WTC11 (cell line): ENCODE data around the gene TMEM14A. TPM values are rescaled to one million over a fixed set of nuclear protein-coding genes. Genes with fewer than 3 reads are reported as not detected.

Experiments
- ATAC-seq: fragments of 200-7000 bp; cut with Tn5 transposase; 2 replicates; pipeline ENCODE4 v1.10.0; 2021; ENCODE audit warnings: mild to moderate bottlenecking, moderate library complexity
- CTCF ChIA-PET: fragments of 300-600 bp; sonication (Branson Sonifier 250); formaldehyde crosslinking; loops from one replicate; lab custom pipeline; 2021; ENCODE audit warnings: antibody characterized with exemption; lab: Charles Lee
- POLR2A ChIA-PET: fragments of 350-600 bp; sonication (Branson Sonifier 250); formaldehyde crosslinking; loops from one replicate; lab custom pipeline; 2021; ENCODE audit warnings: antibody characterized with exemption; lab: Charles Lee
- DNase-seq: peaks from one replicate; pipeline ENCODE4 v3.0.0; 2021; ENCODE audit warnings: low spot score
- H3K27ac Mint-ChIP-seq: 2 replicates; pipeline ENCODE4 v1.8.0; 2021; ENCODE audit warnings: mixed read lengths
- H3K27me3 Mint-ChIP-seq: 2 replicates; pipeline ENCODE4 v1.8.0; 2021; ENCODE audit warnings: low read depth, mild to moderate bottlenecking, moderate library complexity, mixed read lengths
- H3K36me3 Mint-ChIP-seq: 2 replicates; pipeline ENCODE4 v1.8.0; 2021; ENCODE audit warnings: mixed read lengths
- H3K4me1 Mint-ChIP-seq: 2 replicates; pipeline ENCODE4 v1.8.0; 2022; ENCODE audit warnings: mixed read lengths
- H3K4me3 Mint-ChIP-seq: 2 replicates; pipeline ENCODE4 v1.8.0; 2021; ENCODE audit warnings: mild to moderate bottlenecking, moderate library complexity, mixed read lengths
- H3K9me3 Mint-ChIP-seq: 2 replicates; pipeline ENCODE4 v1.8.0; 2021; ENCODE audit warnings: mixed read lengths
- CBFB ChIP-seq: sonication (generic); formaldehyde crosslinking; IDR thresholded peaks from 2 replicates; pipeline ENCODE4 v1.8.1; 2022; ENCODE audit warnings: mild to moderate bottlenecking, low read depth, missing genetic modification reagents
- CREM ChIP-seq: sonication (generic); formaldehyde crosslinking; IDR thresholded peaks from 2 replicates; pipeline ENCODE4 v1.8.1; 2022; ENCODE audit warnings: mild to moderate bottlenecking, missing genetic modification reagents, moderate library complexity
- ELF4 ChIP-seq: sonication (generic); formaldehyde crosslinking; IDR thresholded peaks from 2 replicates; pipeline ENCODE4 v1.8.1; 2022; ENCODE audit warnings: low read depth, mild to moderate bottlenecking, moderate library complexity, missing genetic modification reagents
- EMX1 ChIP-seq: fragments of 250-450 bp; sonication (Bioruptor Pico); IDR thresholded peaks from 2 replicates; pipeline ENCODE4 v1.8.0; 2021; ENCODE audit warnings: mild to moderate bottlenecking
- GTF2I ChIP-seq: fragments of 250-450 bp; sonication (Bioruptor Pico); conservative IDR thresholded peaks from 2 replicates; pipeline ENCODE4 v1.4.0; 2021; ENCODE audit warnings: mild to moderate bottlenecking
- KAT7 ChIP-seq: sonication (generic); formaldehyde crosslinking; IDR thresholded peaks from 2 replicates; pipeline ENCODE4 v1.8.1; 2023; ENCODE audit warnings: missing genetic modification reagents, mild to moderate bottlenecking, borderline replicate concordance
- MXD4 ChIP-seq: fragments of 250-450 bp; sonication (Bioruptor Pico); IDR thresholded peaks from 2 replicates; pipeline ENCODE4 v1.8.0; 2021; ENCODE audit warnings: mild to moderate bottlenecking, moderate library complexity, borderline replicate concordance
- NFATC4 ChIP-seq: fragments of 250-450 bp; sonication (Bioruptor Pico); IDR thresholded peaks from 2 replicates; pipeline ENCODE4 v1.9.0; 2021; ENCODE audit warnings: mild to moderate bottlenecking
- NR2C2 ChIP-seq: sonication (generic); formaldehyde crosslinking; IDR thresholded peaks from 2 replicates; pipeline ENCODE4 v1.8.0; 2022; ENCODE audit warnings: mild to moderate bottlenecking, missing genetic modification reagents
- RORB ChIP-seq: fragments of 250-450 bp; sonication (Bioruptor Pico); IDR thresholded peaks from 2 replicates; pipeline ENCODE4 v1.9.0; 2021; ENCODE audit warnings: mild to moderate bottlenecking
- TEAD1 ChIP-seq: sonication (generic); formaldehyde crosslinking; IDR thresholded peaks from 2 replicates; pipeline ENCODE4 v1.8.0; 2022; ENCODE audit warnings: mild to moderate bottlenecking, missing genetic modification reagents
- TEAD4 ChIP-seq: sonication (generic); formaldehyde crosslinking; IDR thresholded peaks from 2 replicates; pipeline ENCODE4 v1.8.0; 2022; ENCODE audit warnings: mild to moderate bottlenecking, missing genetic modification reagents
- TP53 ChIP-seq: sonication (generic); formaldehyde crosslinking; IDR thresholded peaks from 2 replicates; pipeline ENCODE4 v1.8.1; 2023; ENCODE audit warnings: mild to moderate bottlenecking, missing genetic modification reagents
- ZNF121 ChIP-seq: sonication (generic); formaldehyde crosslinking; IDR thresholded peaks from 2 replicates; pipeline ENCODE4 v1.8.0; 2023; ENCODE audit warnings: missing genetic modification reagents
- ZNF138 ChIP-seq: sonication (generic); formaldehyde crosslinking; conservative IDR thresholded peaks from 2 replicates; pipeline ENCODE4 v1.8.1; 2022; ENCODE audit warnings: mild to moderate bottlenecking, moderate library complexity, missing genetic modification reagents
- ZNF396 ChIP-seq: fragments of 250-450 bp; sonication (Bioruptor Pico); IDR thresholded peaks from 2 replicates; pipeline ENCODE4 v1.8.0; 2021; ENCODE audit warnings: mild to moderate bottlenecking, moderate library complexity, borderline replicate concordance
- ZNF423 ChIP-seq: fragments of 250-450 bp; sonication (Bioruptor Pico); IDR thresholded peaks from 2 replicates; pipeline ENCODE4 v2.1.2; 2022; ENCODE audit warnings: mild to moderate bottlenecking, moderate library complexity
- total RNA-seq: library from RNA; stranded (reverse); gene quantifications from 3 replicates; pipeline ENCODE4 v1.2.3, GENCODE V29; 2021
- TF ChIP-seq, protein P1 (sequence below): fragments of 250-450 bp; sonication (Bioruptor Pico); IDR thresholded peaks from 2 replicates; pipeline ENCODE4 v1.9.0; 2021; ENCODE audit warnings: moderate library complexity, mild to moderate bottlenecking, inconsistent platforms, borderline replicate concordance
- TF ChIP-seq, protein P2 (sequence below): sonication (generic); formaldehyde crosslinking; IDR thresholded peaks from 2 replicates; pipeline ENCODE4 v1.8.1; 2023; ENCODE audit warnings: mild to moderate bottlenecking, missing genetic modification reagents
- TF ChIP-seq, protein P3 (sequence below): fragments of 200-600 bp; IDR thresholded peaks from 2 replicates; pipeline ENCODE4 v1.8.0; 2022; ENCODE audit warnings: antibody characterized with exemption
- TF ChIP-seq, protein P4 (sequence below): sonication (generic); formaldehyde crosslinking; IDR thresholded peaks from 2 replicates; pipeline ENCODE4 v1.8.1; 2023; ENCODE audit warnings: mild to moderate bottlenecking, missing genetic modification reagents, moderate library complexity
- TF ChIP-seq, protein P5 (sequence below): sonication (generic); formaldehyde crosslinking; IDR thresholded peaks from 2 replicates; pipeline ENCODE4 v1.8.1; 2023; ENCODE audit warnings: mild to moderate bottlenecking, missing genetic modification reagents
- TF ChIP-seq, protein P6 (sequence below): sonication (generic); formaldehyde crosslinking; IDR thresholded peaks from 2 replicates; pipeline ENCODE4 v1.8.1; 2022; ENCODE audit warnings: low read depth, mild to moderate bottlenecking, moderate library complexity, missing genetic modification reagents, borderline replicate concordance
- TF ChIP-seq, protein P7 (sequence below): fragments of 250-450 bp; sonication (Bioruptor Pico); IDR thresholded peaks from 2 replicates; pipeline ENCODE4 v1.9.0; 2021; ENCODE audit warnings: mild to moderate bottlenecking, borderline replicate concordance

The TMEM14A gene
- total RNA-seq, 1 experiment from 2014 or later, result 8.7 TPM

DNA sequence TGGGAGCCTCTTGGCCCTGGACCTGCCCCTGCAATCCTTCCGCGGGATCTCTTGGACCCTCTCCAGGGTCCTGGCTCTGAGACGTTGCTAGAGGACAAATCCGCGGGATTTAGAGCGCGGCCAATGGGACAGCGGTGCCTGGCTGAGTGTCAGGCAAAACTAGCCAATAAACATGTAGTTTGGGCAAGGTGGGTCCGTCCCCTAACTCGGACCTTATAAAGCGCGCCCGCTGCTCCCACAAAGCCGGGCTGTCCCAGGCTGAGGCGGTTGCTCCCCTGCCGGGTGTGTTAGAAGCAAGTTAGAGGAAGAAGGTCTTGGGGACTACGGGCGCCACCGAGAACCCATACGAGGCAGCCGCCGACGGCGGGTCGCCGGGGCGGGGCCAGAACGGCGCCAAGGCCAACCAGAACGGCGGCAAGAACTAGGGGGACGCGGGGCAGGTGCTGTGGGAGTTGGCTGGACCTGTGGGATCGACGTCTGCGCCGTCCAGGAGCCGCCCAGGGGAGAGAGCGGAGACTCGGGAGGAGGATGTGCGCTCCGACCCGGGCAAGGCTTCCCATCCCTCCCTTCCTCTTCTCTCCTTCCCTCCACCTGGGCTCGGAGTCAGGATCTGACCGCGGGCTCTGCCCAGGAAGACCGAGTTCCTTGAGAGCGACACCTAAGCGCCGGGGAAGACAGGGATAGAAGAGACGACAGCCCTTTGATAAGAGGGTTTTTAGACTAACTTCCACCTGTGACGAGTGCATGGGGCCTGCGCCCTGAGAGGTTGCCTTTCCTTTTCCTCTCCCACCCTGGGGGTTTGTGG is 6.5 kb upstream of the TMEM14A start (continued):
- TF ChIP-seq, protein P1, sequence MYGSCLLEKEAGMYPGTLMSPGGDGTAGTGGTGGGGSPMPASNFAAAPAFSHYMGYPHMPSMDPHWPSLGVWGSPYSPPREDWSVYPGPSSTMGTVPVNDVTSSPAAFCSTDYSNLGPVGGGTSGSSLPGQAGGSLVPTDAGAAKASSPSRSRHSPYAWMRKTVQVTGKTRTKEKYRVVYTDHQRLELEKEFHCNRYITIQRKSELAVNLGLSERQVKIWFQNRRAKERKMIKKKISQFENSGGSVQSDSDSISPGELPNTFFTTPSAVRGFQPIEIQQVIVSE, result no peak
- TF ChIP-seq ELF4 (CRISPR knock-in tag) (no peak), GTF2I (CRISPR knock-in tag) (no peak), ZNF396 (CRISPR knock-in tag) (no peak), TP53 (CRISPR knock-in tag) (no peak), NR2C2 (CRISPR knock-in tag) (no peak), TEAD4 (no peak), CBFB (CRISPR knock-in tag) (no peak), TEAD1 (CRISPR knock-in tag) (no peak), NFATC4 (CRISPR knock-in tag) (no peak)
- TF ChIP-seq, protein P2, sequence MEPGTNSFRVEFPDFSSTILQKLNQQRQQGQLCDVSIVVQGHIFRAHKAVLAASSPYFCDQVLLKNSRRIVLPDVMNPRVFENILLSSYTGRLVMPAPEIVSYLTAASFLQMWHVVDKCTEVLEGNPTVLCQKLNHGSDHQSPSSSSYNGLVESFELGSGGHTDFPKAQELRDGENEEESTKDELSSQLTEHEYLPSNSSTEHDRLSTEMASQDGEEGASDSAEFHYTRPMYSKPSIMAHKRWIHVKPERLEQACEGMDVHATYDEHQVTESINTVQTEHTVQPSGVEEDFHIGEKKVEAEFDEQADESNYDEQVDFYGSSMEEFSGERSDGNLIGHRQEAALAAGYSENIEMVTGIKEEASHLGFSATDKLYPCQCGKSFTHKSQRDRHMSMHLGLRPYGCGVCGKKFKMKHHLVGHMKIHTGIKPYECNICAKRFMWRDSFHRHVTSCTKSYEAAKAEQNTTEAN (CRISPR knock-in tag), result 0 out of 2 replicates have a peak, but pooled peaks have one; percentile 36
- TF ChIP-seq, protein P3, sequence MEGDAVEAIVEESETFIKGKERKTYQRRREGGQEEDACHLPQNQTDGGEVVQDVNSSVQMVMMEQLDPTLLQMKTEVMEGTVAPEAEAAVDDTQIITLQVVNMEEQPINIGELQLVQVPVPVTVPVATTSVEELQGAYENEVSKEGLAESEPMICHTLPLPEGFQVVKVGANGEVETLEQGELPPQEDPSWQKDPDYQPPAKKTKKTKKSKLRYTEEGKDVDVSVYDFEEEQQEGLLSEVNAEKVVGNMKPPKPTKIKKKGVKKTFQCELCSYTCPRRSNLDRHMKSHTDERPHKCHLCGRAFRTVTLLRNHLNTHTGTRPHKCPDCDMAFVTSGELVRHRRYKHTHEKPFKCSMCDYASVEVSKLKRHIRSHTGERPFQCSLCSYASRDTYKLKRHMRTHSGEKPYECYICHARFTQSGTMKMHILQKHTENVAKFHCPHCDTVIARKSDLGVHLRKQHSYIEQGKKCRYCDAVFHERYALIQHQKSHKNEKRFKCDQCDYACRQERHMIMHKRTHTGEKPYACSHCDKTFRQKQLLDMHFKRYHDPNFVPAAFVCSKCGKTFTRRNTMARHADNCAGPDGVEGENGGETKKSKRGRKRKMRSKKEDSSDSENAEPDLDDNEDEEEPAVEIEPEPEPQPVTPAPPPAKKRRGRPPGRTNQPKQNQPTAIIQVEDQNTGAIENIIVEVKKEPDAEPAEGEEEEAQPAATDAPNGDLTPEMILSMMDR, result no peak
- TF ChIP-seq, protein P4, sequence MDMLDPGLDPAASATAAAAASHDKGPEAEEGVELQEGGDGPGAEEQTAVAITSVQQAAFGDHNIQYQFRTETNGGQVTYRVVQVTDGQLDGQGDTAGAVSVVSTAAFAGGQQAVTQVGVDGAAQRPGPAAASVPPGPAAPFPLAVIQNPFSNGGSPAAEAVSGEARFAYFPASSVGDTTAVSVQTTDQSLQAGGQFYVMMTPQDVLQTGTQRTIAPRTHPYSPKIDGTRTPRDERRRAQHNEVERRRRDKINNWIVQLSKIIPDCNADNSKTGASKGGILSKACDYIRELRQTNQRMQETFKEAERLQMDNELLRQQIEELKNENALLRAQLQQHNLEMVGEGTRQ (CRISPR knock-in tag), result no peak
- TF ChIP-seq, protein P5, sequence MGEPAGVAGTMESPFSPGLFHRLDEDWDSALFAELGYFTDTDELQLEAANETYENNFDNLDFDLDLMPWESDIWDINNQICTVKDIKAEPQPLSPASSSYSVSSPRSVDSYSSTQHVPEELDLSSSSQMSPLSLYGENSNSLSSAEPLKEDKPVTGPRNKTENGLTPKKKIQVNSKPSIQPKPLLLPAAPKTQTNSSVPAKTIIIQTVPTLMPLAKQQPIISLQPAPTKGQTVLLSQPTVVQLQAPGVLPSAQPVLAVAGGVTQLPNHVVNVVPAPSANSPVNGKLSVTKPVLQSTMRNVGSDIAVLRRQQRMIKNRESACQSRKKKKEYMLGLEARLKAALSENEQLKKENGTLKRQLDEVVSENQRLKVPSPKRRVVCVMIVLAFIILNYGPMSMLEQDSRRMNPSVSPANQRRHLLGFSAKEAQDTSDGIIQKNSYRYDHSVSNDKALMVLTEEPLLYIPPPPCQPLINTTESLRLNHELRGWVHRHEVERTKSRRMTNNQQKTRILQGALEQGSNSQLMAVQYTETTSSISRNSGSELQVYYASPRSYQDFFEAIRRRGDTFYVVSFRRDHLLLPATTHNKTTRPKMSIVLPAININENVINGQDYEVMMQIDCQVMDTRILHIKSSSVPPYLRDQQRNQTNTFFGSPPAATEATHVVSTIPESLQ, result no peak
- TF ChIP-seq, all 79 proteins: peak for 13

DNA sequence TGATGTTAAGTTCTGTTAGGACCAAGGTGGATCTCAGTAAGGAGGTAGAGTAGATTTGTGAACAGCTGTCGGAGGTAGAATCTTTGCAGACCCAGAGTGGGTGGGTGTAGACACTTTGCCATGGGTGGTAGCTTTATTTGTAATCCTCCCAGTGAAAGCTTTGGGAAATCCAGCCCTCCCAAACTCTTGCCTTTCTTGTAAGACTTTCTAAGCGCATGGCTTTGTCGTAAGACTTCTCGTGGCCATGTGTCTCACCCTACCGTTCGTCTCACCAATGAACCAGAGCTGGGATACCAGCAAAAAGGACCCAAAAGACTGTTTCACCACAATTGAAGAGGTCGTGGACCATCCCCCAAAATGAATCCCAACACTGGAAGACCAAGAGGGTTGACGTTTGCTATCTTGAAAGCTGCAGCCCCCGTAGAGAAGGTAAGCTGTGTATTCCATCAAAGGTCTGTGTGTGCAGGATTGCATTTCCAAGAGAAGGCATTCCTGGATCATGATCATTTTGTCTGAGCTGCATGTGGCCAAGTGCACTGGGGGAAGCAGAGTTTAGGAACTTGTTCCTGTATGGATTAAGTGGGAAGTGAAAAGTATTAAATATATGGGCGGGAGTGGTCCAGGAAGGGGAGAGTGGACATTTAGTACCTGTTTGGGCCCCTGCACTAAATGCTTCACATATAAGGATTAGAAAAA is 5.8 kb upstream of the TMEM14A start:
- CTCF ChIA-PET, result interaction anchor here (0.9 to 1.0 kb wide), 3 partner anchors 10 to 255 kb away, joined by 3 to 4 read pairs (median 3); no protein-coding TSS in a partner anchor
- Mint-ChIP-seq H3K4me1 (peaks cover 4% of the 10 kb centered on the region; the same call in 1 of the 2 replicates), H3K9me3 (no peaks in the 10 kb centered on the region), H3K36me3 (peaks cover 13% of the 10 kb centered on the region), H3K27ac (no peak overlapping the region), H3K27me3 (peaks cover 3% of the 10 kb centered on the region; the same call in 1 of the 2 replicates), H3K4me3 (no peak overlapping the region)
- ATAC-seq (no peak), DNase-seq (no peak)
- POLR2A ChIA-PET, result no interaction called here
- TF ChIP-seq ZNF138 (CRISPR knock-in tag) (no peak), MXD4 (CRISPR knock-in tag) (no peak), ZNF121 (CRISPR knock-in tag) (no peak), EMX1 (CRISPR knock-in tag) (no peak), ZNF423 (CRISPR knock-in tag) (no peak), RORB (CRISPR knock-in tag) (no peak), KAT7 (CRISPR knock-in tag) (no peak), CREM (CRISPR knock-in tag) (no peak)
- TF ChIP-seq, protein P6, sequence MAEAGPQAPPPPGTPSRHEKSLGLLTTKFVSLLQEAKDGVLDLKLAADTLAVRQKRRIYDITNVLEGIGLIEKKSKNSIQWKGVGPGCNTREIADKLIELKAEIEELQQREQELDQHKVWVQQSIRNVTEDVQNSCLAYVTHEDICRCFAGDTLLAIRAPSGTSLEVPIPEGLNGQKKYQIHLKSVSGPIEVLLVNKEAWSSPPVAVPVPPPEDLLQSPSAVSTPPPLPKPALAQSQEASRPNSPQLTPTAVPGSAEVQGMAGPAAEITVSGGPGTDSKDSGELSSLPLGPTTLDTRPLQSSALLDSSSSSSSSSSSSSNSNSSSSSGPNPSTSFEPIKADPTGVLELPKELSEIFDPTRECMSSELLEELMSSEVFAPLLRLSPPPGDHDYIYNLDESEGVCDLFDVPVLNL (CRISPR knock-in tag), result no peak
- TF ChIP-seq, protein P7, sequence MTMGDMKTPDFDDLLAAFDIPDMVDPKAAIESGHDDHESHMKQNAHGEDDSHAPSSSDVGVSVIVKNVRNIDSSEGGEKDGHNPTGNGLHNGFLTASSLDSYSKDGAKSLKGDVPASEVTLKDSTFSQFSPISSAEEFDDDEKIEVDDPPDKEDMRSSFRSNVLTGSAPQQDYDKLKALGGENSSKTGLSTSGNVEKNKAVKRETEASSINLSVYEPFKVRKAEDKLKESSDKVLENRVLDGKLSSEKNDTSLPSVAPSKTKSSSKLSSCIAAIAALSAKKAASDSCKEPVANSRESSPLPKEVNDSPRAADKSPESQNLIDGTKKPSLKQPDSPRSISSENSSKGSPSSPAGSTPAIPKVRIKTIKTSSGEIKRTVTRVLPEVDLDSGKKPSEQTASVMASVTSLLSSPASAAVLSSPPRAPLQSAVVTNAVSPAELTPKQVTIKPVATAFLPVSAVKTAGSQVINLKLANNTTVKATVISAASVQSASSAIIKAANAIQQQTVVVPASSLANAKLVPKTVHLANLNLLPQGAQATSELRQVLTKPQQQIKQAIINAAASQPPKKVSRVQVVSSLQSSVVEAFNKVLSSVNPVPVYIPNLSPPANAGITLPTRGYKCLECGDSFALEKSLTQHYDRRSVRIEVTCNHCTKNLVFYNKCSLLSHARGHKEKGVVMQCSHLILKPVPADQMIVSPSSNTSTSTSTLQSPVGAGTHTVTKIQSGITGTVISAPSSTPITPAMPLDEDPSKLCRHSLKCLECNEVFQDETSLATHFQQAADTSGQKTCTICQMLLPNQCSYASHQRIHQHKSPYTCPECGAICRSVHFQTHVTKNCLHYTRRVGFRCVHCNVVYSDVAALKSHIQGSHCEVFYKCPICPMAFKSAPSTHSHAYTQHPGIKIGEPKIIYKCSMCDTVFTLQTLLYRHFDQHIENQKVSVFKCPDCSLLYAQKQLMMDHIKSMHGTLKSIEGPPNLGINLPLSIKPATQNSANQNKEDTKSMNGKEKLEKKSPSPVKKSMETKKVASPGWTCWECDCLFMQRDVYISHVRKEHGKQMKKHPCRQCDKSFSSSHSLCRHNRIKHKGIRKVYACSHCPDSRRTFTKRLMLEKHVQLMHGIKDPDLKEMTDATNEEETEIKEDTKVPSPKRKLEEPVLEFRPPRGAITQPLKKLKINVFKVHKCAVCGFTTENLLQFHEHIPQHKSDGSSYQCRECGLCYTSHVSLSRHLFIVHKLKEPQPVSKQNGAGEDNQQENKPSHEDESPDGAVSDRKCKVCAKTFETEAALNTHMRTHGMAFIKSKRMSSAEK, result no peak
